Measurements from ENCODE around the gene TNF. TPM values are rescaled to one million over a fixed set of nuclear protein-coding genes. Genes with fewer than 3 reads are reported as not detected.

TNF gene
- total and polyA plus RNA-seq, 2 of the 13 experiments (the other 11 are each of a cell fraction or from before 2014, with no cell fraction given): not detected

GRCh38 chr6:31619805-31620585, 44.6 kb downstream of the TNF start (continued):
- TF ChIP-seq CREB3 (CRISPR knock-in tag; IDR thresholded peaks at IDR 0.05) (no peak), ZNF484 (CRISPR knock-in tag; IDR thresholded peaks at IDR 0.05; ENCODE audit: borderline replicate concordance, low read depth) (no peak), ZNF251 (CRISPR knock-in tag; IDR thresholded peaks at IDR 0.05) (peak; percentile 42; the same call in 1 of the 2 replicates), BRF2 (CRISPR knock-in tag; IDR thresholded peaks at IDR 0.05) (peak; percentile 94), MTA3 (CRISPR knock-in tag; IDR thresholded peaks at IDR 0.05) (no peak), KDM6A (CRISPR knock-in tag; IDR thresholded peaks at IDR 0.05; ENCODE audit: low read depth) (no peak), HOXA5 (CRISPR knock-in tag; IDR thresholded peaks at IDR 0.05) (0 out of 2 replicates have a peak, but pooled peaks have one; percentile 9), DNMT1 (CRISPR knock-in tag; IDR thresholded peaks at IDR 0.05) (no peak; the same call in 1 of the 2 replicates), ZNF367 (CRISPR knock-in tag; IDR thresholded peaks at IDR 0.05; ENCODE audit: borderline replicate concordance) (no peak), MAF1 (CRISPR knock-in tag; IDR thresholded peaks at IDR 0.05; ENCODE audit: borderline replicate concordance) (peak; percentile 71; the same call in 1 of the 2 replicates), ELF3 (CRISPR knock-in tag; IDR thresholded peaks at IDR 0.05) (no peak), PRDM15 (CRISPR knock-in tag; IDR thresholded peaks at IDR 0.05) (peak; percentile 33; the same call in 1 of the 2 replicates), RCOR2 (CRISPR knock-in tag; IDR thresholded peaks at IDR 0.05) (no peak), PAWR (CRISPR knock-in tag; IDR thresholded peaks at IDR 0.05; ENCODE audit: borderline replicate concordance) (0 out of 2 replicates have a peak, but pooled peaks have one; percentile 34), TP53 (CRISPR knock-in tag; conservative IDR thresholded peaks at IDR 0.05) (no peak), LRRFIP1 (CRISPR knock-in tag; conservative IDR thresholded peaks at IDR 0.05) (no peak), RBM22 (optimal IDR thresholded peaks at IDR 0.05; ENCODE audit: low read length) (no peak), SMARCC2 (IDR thresholded peaks at IDR 0.05) (no peak), REXO4 (CRISPR knock-in tag; IDR thresholded peaks at IDR 0.05; ENCODE audit: borderline replicate concordance) (no peak), NKX3-1 (CRISPR knock-in tag; IDR thresholded peaks at IDR 0.05) (no peak)
